Heart right ventricle (tissue), 16 donors: ENCODE results near the gene GP9. TPM values are rescaled to one million over a fixed set of nuclear protein-coding genes. Genes with fewer than 3 reads are reported as not detected.
A peak's percentile ranks its signal among the peaks of the same experiment; 100 is the strongest.

Experiments
- ATAC-seq, 8 donors: fragments of 200-7000 bp; cut with Tn5 transposase; one replicate each; pipeline ENCODE4 v1.9.1; 2020; ENCODE audit warnings: mild to moderate bottlenecking in 8 of 8, moderate library complexity in 8 of 8, moderate number of reproducible peaks in 1 of 8
- DNase-seq, 2 donors: peaks; one replicate each; pipeline ENCODE4 v3.0.0-alpha.2; 2020
- H3K27ac ChIP-seq, 10 donors: fragments of 200-600 bp; sonication (generic) in 2 of 10; one replicate each; pipeline versions ENCODE4 v1.5.0 to v1.8.0; 2020 to 2022; ENCODE audit warnings: mild to moderate bottlenecking in 3 of 10
- H3K27me3 ChIP-seq, 7 donors: fragments of 200-600 bp; one replicate each; pipeline ENCODE4 v1.8.0; 2021 to 2022; ENCODE audit warnings: mild to moderate bottlenecking in 2 of 7
- H3K36me3 ChIP-seq, 9 donors: fragments of 200-600 bp; sonication (generic) in 1 of 9; one replicate each; pipeline versions ENCODE4 v1.5.0 to v1.8.0; 2020 to 2022; ENCODE audit warnings: mild to moderate bottlenecking in 2 of 9
- H3K4me1 ChIP-seq, 9 donors: fragments of 200-600 bp; sonication (generic) in 1 of 9; one replicate each; pipeline versions ENCODE4 v1.5.0 to v1.8.0; 2020 to 2022; ENCODE audit warnings: mild to moderate bottlenecking in 4 of 9
- H3K4me3 ChIP-seq, 10 donors: fragments of 200-600 bp; sonication (generic) in 2 of 10; one replicate each; pipeline versions ENCODE4 v1.5.0 to v1.8.0; 2020 to 2022; ENCODE audit warnings: mild to moderate bottlenecking in 7 of 10, moderate library complexity in 2 of 10
- H3K9me3 ChIP-seq, 11 donors: fragments of 200-600 bp in 10 of 11; sonication (generic) in 2 of 11; one replicate each; pipeline versions ENCODE4 v1.5.0 to v1.8.0; 2013 to 2022; ENCODE audit warnings: mild to moderate bottlenecking in 2 of 11, control low read depth in 1 of 11, moderate library complexity in 1 of 11
- CTCF ChIP-seq, 9 donors: fragments of 200-600 bp; sonication (generic) in 2 of 9; IDR thresholded peaks; one replicate each; pipeline versions ENCODE4 v1.5.0 to v1.8.0; 2021 to 2022; ENCODE audit warnings: antibody characterized with exemption in 9 of 9, mild to moderate bottlenecking in 5 of 9, moderate library complexity in 1 of 9
- WGBS, 2 donors: extraction: QIAGEN DNeasy Blood & Tissue Kit; methylation state at CpG; one replicate each; pipeline ENCODE4 v1.1.7; 2013; ENCODE audit warnings: inconsistent platforms in 1 of 2; 5-methylcytosine and 5-hydroxymethylcytosine counted together
- intact Hi-C, 10 donors: fragments of 100-400 bp; cut with DNase I; formaldehyde crosslinking; loops; one replicate each; pipeline versions ENCODE4 v1.11.1 to v1.14.2; 2022
- polyA plus RNA-seq, 2 donors: library from polyadenylated mRNA; stranded (reverse); fragments of 200-250 nt; gene quantifications; one replicate each; pipeline ENCODE4 v1.2.3, GENCODE V29; 2013
- total RNA-seq, 10 donors: library from RNA; stranded (reverse); fragmentation: NEBNext Ultra II Directional in 3 of 10; extraction: Animal tissue kit (Norgen Biotek cat#: 25700) in 3 of 10; gene quantifications; one replicate each; pipeline versions ENCODE4 v1.2.1 to v1.2.4, GENCODE V29; 2021 to 2023
- donor health status: Arrhythmogenic right ventricular cardiomyopathy.
- donor health status: ischemic (EF 13 %, LVEDD 7.1; RV severe dilation, severe dysfunction).
- donor health status: healthy with polysubstance abuse.
- donor health status: DM: no; HTN: yes; CAD: no.
- donor health status: DM: no; HTN: no; CAD: no.
- donor health status: ischemic (EF 25% LVEDD 6.9; RV normal size, moderate dysfunction).
- donor health status: ischemic (EF 25% LVEDD 5.7; RV mildly dilated, moderate dysfunction).
- donor health status: healthy.
- donor health status: DM: yes; HTN: yes; CAD: no.
- donor health status: Ischemic cardiomyopathy.
- donor health status: ischemic (EF 35%, LVEDD 5.7; RV mildly dilated, moderate dysfunction).
- donor health status: nonischemic (EF 11% LVEDD 7.7; RV severe dilation, severe dysfunction).
- donor health status: DM: yes; HTN: yes; CAD: no.
- donor health status: PGD.
- donor health status: ischemic (EF 29% LVEDD 5.4; RV normal size, mild dysfunction).
- donor health status: nonischemic (EF 23%, LVEDD 6.1; RV moderate dilation, normal function).

Gene GP9
- total and polyA plus RNA-seq, 12 donors = 0.13 TPM; not detected in 11

GRCh38 chr3:129095285-129095684 lies 34.7 kb downstream of the GP9 start:
- peaks cover 0 to 5% (median 0%) of the 10 kb centered on the region in 9 donors for H3K4me1 ChIP-seq
- H3K4me3 ChIP-seq = no peak overlapping the region
- peak in 3 of 8 donors; percentile 18 to 39 (median 37) for ATAC-seq
- peaks cover 0 to 77% (median 12%) of the 10 kb centered on the region in 9 donors for H3K36me3 ChIP-seq
- H3K27me3 ChIP-seq = no peaks in the 10 kb centered on the region
- no peaks in the 10 kb centered on the region for H3K9me3 ChIP-seq
- no peak overlapping the region for H3K27ac ChIP-seq
- DNase-seq = no peak
- TF ChIP-seq CTCF (IDR thresholded peaks at IDR 0.05) = no peak
- 96 to 98% methylated on average over 10 of the region's 10 CpGs for WGBS, 2 donors
- intact Hi-C loops = no loop called here

GRCh38 chr3:129100274-129100673 lies 39.7 kb downstream of the GP9 start:
- H3K4me3 ChIP-seq = no peak overlapping the region
- H3K9me3 ChIP-seq = no peaks in the 10 kb centered on the region
- peaks cover 0 to 36% (median 0%) of the 10 kb centered on the region in 9 donors for H3K36me3 ChIP-seq
- DNase-seq (no peak), ATAC-seq (no peak)
- 75 to 76% methylated on average over 1 of the region's 1 CpG for WGBS, 2 donors
- intact Hi-C loops = no loop called here
- H3K4me1 ChIP-seq = peaks cover 0 to 16% (median 11%) of the 10 kb centered on the region in 9 donors
- TF ChIP-seq CTCF (IDR thresholded peaks at IDR 0.05) = no peak
- no peak overlapping the region for H3K27ac ChIP-seq
- no peaks in the 10 kb centered on the region for H3K27me3 ChIP-seq

GRCh38 chr3:129101370-129102138 lies 41.0 kb downstream of the GP9 start:
- Histone ChIP-seq H3K27me3 (no peaks in the 10 kb centered on the region), H3K4me1 (peaks cover 0 to 26% (median 18%) of the 10 kb centered on the region in 9 donors), H3K9me3 (no peaks in the 10 kb centered on the region), H3K36me3 (peaks cover 0 to 34% (median 0%) of the 10 kb centered on the region in 9 donors), H3K27ac (no peak overlapping the region), H3K4me3 (no peak overlapping the region)
- intact Hi-C loops = no loop called here
- DNase-seq (no peak), ATAC-seq (peak in 7 of 8 donors; percentile 32 to 88 (median 57))
- WGBS, 2 donors = 48 to 56% methylated on average over 12 of the region's 12 CpGs
- no peak for TF ChIP-seq CTCF (IDR thresholded peaks at IDR 0.05)

GRCh38 chr3:129103296-129103695 lies 42.7 kb downstream of the GP9 start:
- no peaks in the 10 kb centered on the region for H3K9me3 ChIP-seq
- H3K4me3 ChIP-seq = no peak overlapping the region
- H3K4me1 ChIP-seq = peaks cover 0 to 30% (median 18%) of the 10 kb centered on the region in 9 donors
- no peak for TF ChIP-seq CTCF (IDR thresholded peaks at IDR 0.05)
- no peak for ATAC-seq
- H3K27me3 ChIP-seq = no peaks in the 10 kb centered on the region
- no peak overlapping the region for H3K27ac ChIP-seq
- DNase-seq = no peak
- WGBS, 2 donors = 90 to 92% methylated on average over 7 of the region's 7 CpGs
- H3K36me3 ChIP-seq = peaks cover 0 to 39% (median 0%) of the 10 kb centered on the region in 9 donors
- intact Hi-C loops = no loop called here
